NCI-H2227 (cell line): ENCODE measurements around the gene WDR64.

Experiments used
- DNase-seq: peaks from one replicate; lab custom pipeline; 2025; ENCODE audit not compliant: unreplicated experiment; lab: John Stamatoyannopoulos, UW

The WDR64 gene

DNA sequence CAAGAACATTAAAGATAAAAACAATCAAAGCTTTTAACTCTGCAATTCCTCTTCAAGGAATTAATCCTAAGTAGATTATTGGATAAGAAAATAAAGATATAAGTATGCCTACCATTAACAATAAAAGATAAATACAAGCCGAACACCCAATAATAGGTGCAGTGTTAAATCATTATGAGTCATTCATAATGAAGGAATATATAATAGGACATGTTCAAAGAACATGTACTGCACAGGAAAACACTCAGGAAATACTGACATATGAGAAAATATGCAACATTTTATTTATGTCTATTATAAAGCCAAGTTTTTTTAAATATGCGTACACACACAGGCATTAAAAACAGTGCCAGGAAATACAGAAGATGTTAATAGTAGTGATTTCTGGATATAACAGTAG, 184.9 kb downstream of the WDR64 start:
- no peak for DNase-seq

DNA sequence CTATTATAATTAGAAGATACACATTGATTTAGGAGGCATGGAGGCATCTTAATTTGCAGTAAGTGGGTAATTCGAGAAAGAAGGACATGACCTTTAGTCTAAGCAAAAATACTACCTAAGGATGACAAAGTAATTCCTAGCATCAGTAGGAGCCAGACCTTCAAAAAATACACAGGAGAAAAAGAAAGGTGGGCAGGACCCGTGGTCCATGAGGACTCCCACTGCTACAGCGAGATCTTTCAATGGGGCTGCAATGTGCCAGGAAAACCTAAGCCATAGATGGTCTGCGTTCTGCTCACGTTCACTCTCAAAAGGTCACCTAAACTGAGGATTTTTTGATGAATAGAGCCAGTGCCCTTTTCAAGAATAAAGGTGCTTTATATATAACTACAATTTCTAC, 185.3 kb downstream of the WDR64 start:
- no peak for DNase-seq

GRCh38 chr1:241837901-241838300, 185.8 kb downstream of the WDR64 start:
- no peak for DNase-seq

DNA sequence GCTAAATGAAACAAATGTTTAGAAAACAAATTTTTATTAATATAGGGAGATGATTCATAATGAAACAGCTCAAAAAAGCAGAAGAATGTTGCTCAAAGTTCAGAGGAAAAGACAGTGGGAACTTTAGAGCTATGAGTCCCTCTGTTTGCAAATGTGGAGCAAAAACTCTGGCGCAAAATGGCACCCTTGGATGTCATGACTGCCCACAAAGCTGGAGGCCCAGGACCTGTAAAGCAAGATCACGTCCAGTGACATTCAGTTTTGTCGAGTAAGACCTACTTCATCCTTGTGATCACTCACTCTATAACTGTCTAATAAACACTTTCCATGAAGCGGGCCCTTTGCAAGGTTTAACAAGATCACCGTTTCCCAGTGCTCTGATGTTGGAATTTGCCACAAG, 186.8 kb downstream of the WDR64 start:
- no peak for DNase-seq

GRCh38 chr1:241839369-241839979, 187.4 kb downstream of the WDR64 start:
- no peak for DNase-seq

GRCh38 chr1:241840164-241840563, 188.1 kb downstream of the WDR64 start:
- no peak for DNase-seq

GRCh38 chr1:241841691-241842090, 189.6 kb downstream of the WDR64 start:
- peak; percentile 44 for DNase-seq

DNA sequence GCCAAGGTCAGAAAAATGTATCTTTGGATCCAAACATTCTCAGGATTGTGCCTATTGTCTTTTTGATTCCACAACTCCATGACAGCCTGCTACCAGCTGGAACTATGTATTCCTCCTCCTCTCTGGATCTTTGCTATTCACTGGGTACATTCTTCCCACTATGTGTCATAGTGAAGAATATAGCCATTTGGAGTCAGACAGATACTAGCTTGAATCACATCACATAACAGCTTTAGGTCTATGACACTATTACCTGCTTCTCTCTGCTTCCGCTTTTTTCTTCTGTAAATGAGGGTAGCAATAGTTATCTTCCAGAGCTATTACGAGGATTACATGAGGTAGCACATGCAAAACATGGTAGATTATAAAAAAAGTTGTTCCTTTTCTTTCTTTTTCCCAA, 190.5 kb downstream of the WDR64 start:
- no peak for DNase-seq

GRCh38 chr1:241844593-241844992, 192.5 kb downstream of the WDR64 start:
- DNase-seq = no peak

DNA sequence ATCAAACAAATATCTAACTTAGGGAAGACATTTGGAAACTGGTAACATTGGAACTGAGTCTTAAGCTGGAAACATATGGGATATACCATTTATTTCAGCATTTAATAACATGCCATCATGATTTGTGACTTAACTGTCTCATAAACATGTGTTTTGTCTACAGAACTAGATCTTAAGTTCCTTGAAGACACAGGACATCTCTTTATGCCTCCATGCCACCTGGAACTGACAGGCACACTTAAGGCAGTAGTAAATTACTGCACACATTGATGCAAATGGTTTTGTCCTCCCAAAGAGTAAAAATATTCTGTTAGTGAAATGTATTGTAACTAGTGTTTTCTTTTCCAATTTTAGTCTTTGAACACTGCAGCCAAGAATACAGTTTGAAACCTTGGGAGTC, 194.3 kb downstream of the WDR64 start:
- no peak for DNase-seq

GRCh38 chr1:241846862-241847539, 194.9 kb downstream of the WDR64 start:
- no peak for DNase-seq

GRCh38 chr1:241847540-241847795, 195.4 kb downstream of the WDR64 start:
- no peak for DNase-seq

DNA sequence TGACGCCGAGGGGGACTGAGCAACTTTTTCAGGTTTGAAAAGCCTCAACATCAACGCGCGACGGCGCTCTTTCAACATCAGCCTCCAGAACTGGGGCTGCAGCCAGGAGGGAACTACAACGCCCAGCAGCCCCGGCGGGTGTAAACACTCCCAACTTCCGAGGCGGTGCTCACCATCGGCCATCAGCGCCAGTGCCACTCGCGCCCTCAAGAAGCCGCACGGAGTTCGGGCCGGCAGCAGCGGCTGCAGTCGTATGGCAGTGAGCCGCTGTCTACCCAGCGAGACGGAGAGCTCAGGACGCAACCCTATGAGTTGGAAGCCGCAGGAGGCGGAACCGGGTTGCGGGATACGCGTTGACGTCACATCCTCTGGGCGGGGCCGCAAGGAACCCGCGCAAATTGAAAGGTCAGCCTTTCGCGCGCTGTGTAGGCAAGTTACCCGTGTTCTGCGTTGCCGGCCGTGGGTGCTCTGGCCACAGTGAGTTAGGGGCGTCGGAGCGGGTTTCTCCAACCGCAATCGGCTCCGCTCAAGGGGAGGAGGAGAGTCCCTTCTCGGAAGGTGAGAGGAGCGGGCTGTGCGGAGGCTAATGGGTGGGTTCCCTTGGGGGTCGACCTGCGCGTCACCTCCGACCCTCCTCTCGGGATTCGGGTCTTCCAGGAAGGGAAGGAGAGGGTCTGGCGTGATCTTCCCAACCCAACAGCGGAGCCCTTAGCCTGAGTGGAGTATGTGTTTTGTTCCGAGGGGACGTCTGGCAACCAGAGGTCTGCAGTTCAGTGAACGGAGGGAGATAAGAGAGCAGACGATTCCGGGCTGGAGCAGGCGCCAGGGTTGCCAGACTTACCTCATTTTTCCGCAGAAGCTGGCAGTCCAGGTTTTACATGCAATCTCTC, 196.0 kb downstream of the WDR64 start, which contains the start of gene EXO1:
EXO1 (plus strand) TSS at position 409 of the 890 bp plus-strand sequence. CDS start 2,222 bp downstream, outside the sequence.
- peak; percentile 94 for DNase-seq

- no peak for DNase-seq
Measured at GRCh38 chr1:241848686-241849344, 196.7 kb downstream of the WDR64 start.

- peak; percentile 40 for DNase-seq
Measured at GRCh38 chr1:241849345-241849695, 197.2 kb downstream of the WDR64 start.
